GM21367 (cell line): Measurements from ENCODE around the gene TMSB10.
A peak's percentile ranks its signal among the peaks of the same experiment; 100 is the strongest.
"Not testable (repeated sequence)": the region's sequence is repeated elsewhere in the genome, so short reads cannot be mapped to it uniquely, and the experiment has no call there.

Experiments used
- ATAC-seq: cut with Tn5 transposase; IDR thresholded peaks from one replicate; pipeline ENCODE4 v1.9.1; 2021; ENCODE audit not compliant: unreplicated experiment

TMSB10 gene

DNA sequence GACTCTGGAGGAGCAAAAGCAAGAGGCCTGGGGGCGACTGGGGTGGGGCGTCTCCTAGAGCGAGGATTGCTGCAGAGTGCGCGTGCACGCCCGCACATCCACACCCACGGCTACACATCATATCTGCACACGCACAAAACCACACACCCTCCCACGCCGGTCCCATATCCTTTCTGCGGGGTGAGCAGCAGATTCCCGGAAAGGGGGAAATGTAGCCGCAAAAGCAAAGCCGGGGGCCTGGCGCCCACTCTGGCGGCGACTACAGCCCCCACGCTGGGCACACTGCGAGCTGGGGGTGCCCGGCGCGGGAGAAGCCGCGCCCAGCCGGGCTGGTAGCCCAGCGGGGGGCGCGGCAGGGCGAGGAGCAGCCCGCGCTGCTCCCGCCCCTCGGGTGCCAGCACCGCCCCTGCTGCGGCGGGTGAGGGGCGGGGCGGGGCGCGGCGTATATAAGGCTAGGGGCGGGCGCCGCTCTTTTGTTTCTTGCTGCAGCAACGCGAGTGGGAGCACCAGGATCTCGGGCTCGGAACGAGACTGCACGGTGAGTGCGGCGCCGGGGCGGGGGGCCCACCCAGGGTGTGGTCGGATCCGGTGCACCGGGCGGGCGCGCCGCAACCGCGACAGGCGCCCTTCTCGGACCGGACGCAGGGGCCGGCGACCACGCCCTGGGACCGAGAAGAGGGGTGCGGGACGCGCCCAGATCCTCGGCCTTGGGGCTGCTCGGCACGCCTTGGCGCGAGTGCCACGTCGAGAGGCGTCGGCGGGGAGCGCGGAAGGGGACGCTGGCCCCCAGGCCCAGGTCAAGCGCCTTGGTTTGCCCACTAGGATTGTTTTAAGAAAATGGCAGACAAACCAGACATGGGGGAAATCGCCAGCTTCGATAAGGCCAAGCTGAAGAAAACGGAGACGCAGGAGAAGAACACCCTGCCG lies at the start of gene TMSB10:
TMSB10 (plus strand) TSS at position 476 of the 927 bp plus-strand sequence.
- peak; percentile 49 for ATAC-seq

DNA sequence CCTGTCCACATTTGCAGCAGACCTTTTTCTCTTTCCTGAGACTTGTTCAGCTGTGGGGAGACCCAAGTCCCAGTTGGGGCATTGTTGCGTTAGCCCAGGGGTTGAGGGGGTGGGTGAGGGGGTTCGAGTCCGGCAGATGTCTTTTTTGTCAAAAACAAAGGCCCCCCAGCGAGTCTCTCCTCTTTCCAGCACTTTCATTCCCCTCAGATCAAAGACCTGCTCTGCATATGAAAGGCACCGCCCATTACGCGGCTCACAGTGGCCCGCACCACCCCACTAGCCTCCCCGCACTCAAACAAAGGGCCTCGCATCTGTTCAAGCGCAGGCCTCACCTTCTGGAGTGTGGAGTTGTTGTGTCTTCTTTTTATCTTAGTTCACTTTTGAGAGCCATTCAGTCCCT lies 49.7 kb upstream of the TMSB10 start:
- ATAC-seq, result no peak

DNA sequence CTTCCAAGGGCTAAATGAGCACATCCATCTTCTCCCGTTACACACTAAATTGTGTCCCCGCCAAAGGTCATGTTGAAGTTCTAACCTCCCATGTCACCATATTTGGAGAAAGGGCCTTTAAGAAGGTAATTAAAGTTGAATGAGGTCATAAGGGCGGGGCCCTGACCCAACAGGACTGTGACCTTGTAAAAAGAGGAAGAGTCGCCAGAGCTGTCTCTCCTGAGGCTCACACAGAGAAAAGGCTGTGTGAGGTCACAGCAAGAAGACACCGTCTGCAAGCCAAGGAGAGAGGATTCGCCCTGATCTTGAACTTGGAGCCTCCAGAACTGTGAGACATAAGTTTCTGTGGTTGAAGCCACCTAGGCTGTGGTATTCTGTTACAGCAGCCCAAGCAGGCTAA lies 48.7 kb upstream of the TMSB10 start:
- peak; percentile 60 for ATAC-seq

DNA sequence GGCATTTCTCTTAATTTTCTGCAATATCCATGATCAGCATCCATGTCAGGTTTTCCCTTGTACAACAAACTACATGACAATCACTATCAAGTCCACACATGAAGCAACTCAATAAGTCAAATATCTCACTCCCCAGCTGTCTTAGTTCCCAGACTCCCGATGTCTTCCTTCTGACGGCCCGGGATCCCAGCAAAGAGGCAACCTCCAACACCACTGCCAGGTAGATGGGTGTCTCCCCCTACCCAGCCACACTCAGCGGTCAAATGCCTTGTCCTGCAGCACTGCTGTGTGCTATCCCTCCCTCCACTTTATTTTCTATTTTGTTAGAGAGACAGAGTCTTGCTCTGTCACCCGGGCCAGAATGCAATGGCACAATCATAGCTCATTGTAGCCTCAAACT lies 47.9 kb upstream of the TMSB10 start:
- ATAC-seq, result no peak

DNA sequence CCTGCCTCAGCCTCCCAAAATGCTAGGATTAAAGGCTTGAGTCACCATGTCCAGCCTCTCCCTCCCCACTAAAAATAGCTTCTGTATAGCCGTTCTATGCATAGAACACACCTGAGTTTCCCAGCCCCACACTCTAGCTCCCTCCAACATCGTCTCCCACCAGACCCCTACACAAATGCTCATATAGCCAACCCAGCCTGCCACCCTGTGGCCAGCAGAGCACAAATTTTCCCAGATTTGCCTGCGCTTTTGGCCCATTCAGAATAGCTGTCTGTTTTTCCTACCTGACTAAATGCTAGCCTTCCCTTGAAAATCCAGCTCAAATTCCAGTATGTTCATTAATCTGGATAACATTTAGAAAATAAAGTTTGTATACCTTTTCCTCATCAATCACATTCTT lies 47.3 kb upstream of the TMSB10 start:
- no peak for ATAC-seq

DNA sequence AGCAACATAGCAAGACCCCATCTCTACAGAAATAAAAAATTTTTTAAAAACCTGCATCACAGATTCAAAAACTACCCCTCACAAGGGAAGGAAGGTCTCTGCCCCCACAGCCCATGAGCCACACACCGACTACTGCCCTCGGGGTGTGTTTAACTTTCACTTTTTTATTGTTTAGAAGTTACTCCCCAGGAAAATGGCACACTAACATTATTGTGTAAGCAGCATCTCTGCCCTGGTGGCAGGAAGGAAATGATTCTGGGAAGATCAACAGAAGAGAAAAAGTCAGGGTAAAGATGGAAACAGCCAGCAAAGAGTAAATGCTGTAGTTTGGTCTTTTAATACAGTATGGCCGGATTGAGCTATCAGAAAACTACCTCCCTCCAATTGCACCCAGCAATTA lies 46.5 kb upstream of the TMSB10 start:
- ATAC-seq, result no peak

DNA sequence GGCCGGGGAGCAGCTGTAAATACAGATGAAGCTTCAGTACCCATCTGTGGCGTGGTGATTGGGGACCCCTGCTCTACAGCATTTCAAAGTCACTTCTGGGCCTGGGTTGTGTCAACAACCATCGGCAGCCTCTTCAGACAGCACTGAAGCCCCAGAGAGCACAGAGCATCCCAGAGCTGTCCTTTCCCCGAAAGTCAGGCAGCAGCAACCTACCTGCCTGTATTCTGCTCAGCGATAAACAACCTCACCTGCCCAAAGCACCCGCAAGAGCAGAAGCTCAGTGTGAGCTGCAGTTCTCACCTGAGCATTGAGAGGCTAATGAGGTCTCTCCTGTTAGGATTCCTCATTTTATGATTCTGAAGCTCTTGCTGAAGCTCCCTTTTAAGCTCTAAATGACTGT lies 43.9 kb upstream of the TMSB10 start:
- ATAC-seq, result no peak

DNA sequence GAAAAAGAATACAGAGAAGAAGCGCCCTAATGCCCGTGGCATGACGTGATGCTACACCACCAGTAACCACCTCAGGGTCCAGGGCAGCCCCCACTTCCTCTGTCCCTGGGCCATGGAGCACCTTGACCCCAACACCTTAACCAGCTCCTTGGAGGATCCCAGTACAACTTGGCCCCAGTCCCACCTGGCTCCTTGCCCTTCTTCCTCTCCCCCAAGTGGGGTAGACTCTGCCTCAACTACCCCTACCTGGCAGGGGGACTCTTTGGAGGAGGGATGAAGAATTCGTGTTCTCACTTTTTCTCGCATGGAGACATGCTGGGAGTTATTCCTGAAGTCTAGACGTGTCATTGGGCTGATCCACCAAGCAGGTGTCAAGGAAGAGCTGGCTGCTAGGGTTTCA lies 43.5 kb upstream of the TMSB10 start:
- ATAC-seq, result no peak

DNA sequence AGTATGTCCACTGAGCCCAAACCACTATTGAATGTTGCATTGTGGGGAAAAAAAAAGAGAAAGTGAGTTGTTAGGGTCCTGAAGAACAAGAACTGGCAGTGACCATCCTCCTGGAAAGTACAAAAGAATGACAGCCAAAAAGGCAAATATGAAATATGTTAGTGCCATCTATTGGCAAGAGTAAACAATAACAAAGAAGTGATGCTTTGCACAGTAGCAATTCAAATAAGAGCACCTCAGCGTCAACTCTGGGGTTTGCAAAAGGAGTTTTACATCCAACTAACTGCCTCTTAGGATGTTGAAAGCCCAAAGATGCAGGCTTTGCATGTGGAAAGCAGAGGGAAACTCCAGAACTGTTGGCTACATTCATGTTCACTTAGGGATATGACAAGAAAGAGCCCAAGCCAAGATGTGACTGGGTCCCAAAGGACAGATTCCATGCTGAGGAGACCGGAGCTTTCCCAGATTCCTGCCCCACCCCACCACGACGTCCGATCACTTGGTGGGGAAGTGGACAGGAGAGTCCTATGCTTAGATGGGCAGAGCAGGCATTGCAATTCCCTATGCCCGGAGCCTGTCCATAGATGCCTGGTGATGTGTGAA lies 40.2 kb upstream of the TMSB10 start:
- peak; percentile 67 for ATAC-seq

DNA sequence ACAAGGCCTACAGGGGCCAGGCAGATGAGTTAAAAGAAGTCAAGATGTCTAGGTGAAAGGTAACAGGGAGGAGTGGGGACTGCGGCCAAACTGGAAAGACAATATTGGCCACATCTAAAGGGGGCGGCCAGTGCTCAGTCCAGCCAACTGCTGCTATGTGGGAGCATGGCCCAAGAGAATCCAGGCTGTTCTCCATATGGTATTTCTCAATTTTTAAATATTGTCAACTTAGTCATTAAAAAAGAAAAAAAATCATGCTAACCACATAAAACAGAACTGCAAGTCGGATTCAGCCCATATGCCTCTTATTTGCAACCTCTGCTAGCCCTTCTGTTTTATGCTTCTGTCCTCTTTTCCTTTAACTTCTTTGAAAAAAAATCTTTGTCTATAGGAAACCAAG lies 39.3 kb upstream of the TMSB10 start:
- ATAC-seq, result no peak

DNA sequence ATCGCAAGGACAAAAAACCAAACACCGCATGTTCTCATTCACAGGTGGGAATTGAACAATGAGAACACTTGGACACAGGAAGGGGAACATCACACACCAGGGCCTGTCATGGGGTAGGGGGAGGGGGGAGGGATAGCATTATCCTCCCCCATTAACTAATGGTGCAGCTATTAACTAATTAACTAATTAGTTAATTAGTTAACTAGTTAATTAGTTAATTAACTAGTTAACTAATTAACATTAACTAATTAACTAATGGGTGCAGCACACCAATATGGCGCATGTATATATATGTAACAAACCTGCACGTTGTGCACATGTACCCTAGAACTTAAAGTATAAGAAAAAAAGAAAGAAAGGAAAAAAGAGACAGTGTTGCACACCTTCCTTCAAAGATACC lies 37.1 kb upstream of the TMSB10 start:
- ATAC-seq, result not testable (repeated sequence)

DNA sequence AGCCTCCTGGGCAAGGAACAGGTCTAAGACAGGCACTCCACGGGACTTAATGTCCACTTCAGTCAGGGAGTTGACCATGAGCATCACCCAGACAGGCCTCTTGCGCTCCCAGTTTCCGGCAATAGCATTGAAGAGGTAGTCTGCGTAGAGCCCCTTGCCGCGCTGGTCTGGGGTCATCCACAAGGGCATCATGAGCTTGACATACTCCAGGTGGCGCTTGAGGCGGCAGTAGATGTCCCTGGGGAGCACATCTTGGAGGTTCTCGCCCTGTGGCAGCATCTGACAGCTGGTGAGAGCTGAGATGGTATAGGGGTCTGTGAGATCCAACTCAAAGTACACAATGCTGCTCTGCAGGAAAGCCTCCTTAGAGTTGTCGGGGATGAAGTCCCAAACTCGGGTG lies 35.1 kb upstream of the TMSB10 start:
- ATAC-seq, result no peak

DNA sequence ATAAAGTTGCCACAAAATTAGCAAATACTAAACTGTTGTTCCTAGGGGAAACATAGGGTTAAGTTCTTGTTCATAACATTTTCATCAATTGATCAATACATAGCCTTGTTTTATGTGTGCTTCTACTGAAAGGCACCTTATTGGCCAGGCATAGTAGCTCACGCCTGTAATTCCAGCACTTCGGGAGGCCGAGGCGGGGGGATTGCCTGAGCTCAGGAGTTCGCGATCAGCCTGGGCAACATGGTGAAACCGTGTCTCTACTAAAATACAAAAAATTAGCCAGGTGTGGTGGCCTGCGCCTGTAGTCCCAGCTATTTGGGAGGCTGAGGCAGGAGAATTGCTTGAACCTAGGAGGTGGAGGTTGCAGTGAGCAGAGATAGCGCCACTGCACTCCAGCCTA lies 32.8 kb upstream of the TMSB10 start:
- not testable (repeated sequence) for ATAC-seq

DNA sequence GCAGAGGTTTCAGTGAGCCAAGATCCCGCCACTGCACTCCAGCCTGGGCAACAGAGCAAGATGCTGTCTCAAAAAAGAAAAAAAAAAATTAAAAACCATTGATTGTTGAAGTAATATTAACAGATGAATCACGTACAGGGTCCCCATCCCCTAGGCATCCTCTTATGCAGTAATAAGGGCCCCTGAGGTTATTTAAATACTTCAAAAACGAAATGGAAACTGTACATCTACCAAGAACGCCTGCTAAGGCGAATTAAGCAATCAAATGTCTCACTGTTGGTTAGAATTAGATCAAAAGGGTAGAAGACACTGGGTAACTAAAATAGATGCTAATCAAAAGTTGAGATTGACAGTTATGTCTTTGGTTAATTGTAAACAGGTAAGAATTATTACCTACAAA lies 32.1 kb upstream of the TMSB10 start:
- ATAC-seq, result no peak

DNA sequence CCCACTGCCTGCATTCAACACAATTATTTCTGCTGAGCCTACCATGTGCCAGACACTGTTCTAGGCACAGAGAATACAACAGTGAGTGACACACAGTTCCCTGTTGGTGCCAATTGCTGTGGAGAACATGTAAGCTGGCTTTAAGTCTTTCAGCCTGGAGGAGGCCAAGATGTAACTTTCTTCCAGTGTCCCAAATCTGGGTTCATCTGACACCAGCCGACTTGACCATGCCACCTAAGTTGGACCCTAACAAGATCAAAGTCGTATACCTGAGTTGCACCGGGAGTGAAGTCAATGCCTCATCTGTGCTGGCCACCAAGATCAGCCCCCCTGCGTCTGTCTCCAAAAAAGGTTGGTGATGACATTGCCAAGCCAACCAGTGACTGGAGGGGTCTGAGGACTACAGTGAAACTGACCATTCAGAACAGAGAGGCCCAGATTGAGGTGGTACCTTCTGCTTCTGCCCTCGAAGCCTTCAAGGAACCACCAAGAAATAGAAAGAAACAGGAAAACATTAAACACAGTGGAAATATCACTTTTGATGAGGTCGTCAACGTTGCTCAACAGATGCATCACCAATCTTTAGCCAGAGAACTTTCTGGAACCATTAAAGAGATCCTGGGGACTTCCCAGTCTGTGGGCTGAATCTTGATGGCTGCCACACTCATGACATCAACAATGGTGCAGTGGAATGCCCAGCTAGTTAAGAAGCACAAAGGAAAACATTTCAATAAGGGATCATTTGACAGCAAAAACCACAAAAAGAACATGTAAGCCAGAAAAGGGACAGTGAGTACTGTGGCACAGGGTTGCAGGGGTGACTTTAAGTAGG lies 30.9 kb upstream of the TMSB10 start:
- ATAC-seq, result no peak

DNA sequence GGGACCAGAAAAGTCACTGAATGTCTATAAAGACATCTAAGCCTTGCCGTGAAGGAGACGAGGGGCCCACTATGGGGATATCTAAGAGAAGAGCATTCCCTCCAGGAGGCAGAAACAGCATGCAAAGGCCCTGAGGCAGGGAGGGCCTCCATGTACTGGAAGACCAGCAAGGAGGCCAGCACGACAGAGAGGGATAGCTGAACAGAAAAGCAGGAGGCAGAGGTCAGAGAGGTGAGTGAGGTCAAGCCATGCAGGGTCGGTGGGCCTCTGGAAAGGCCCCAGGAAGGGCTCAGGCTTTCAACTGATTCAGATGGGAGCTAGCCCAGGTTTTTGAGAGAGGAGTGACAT lies 30.3 kb upstream of the TMSB10 start:
- no peak for ATAC-seq

DNA sequence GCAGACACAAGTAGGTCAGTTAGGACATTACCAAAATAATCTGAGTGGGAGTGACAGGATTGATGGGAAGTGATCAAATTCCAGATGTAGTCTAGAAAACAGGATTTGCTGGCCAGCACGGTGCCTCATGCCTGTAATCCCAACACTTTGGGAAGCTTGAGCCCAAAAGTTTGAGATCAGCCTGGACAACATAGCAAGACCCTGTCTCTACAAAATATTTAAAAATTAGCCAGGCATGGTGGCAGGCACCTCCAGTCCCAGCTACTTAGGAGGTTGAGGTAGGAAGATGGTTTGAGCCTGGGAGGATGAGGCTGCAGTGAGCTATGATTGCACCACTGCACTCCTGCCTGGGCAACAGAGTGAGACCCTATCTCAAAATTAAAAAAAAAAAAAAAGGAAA lies 29.8 kb upstream of the TMSB10 start:
- ATAC-seq, result not testable (repeated sequence)

DNA sequence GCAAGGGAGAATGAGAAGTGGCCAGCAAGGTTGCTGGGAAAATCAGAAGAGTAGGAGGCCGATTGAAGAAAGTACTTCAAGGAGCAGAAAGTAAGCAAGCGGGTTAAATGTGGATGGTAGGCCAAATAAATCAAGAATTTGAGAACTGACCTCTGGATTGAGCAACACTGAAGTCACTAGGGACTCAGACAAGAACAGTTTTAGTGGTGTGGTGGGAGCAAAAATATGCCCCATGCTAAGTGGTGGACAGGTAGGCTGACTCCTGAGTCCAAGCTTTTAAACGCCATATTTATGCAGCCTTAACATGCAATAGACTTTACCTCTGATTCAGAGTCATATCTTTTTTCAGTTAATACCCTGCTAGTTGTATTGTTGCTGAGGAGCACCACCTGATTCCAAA lies 29.1 kb upstream of the TMSB10 start:
- no peak for ATAC-seq

DNA sequence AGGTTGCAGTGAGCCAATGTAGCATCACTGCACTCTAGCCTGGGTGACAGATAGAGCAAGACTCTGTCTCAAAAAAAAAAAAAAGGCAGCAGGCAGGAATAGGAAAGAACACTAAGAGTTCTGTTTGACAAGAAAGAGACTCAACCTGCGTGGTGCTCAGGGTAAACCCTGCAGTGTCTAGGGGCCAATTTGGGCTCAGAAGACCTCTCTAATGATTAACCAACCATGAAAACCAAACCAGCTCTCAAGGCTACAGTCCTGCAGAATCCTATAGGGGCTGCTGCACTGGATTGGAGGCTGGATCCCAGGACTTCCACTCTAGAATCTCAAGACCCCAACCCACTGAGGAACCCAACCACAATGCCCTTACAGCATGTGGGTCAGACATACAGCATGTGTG lies 27.0 kb upstream of the TMSB10 start:
- no peak for ATAC-seq

DNA sequence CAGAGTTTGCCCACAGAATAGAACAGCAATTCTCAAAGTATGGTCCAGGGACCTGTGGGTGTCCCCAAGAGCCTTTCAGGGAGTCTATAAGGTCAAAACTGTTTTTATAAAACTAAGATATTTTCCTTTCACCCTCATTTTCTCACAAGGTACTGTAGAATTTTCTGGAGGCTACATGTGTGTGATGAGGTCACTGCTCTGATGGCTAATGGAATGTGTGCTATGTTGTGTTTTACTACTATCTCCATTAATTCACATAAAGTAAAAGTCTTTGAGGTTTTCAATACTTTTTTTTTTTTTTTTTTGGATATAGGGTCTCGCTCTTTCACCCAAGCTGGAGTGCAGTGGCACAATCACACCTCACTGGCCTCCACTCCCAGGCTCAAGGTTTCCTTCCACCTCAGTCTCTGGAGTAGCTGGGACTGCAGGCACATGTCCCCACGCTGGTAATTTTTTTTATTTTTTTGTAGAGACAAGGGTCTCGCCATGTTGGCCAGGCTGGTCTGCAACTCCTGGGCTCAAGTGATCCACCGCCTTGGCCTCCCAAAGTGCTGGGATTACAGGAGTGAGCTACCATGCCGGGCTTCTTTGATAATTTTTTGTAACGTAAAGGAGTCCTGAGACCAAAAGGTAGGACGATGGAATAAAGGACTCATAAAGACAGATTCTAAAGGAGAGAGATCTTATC lies 26.4 kb upstream of the TMSB10 start:
- ATAC-seq, result no peak
